ENCODE data around the gene C14orf93.
"Not testable (repeated sequence)": the region's sequence is repeated elsewhere in the genome, so short reads cannot be mapped to it uniquely, and the experiment has no call there.

- not testable (repeated sequence) for TF ChIP-seq POLR2A (IDR thresholded peaks at IDR 0.05; ENCODE audit: low read depth); EP300 (IDR thresholded peaks at IDR 0.05); POLR2AphosphoS5 (IDR thresholded peaks at IDR 0.05)
- TF ChIP-seq, protein P1, sequence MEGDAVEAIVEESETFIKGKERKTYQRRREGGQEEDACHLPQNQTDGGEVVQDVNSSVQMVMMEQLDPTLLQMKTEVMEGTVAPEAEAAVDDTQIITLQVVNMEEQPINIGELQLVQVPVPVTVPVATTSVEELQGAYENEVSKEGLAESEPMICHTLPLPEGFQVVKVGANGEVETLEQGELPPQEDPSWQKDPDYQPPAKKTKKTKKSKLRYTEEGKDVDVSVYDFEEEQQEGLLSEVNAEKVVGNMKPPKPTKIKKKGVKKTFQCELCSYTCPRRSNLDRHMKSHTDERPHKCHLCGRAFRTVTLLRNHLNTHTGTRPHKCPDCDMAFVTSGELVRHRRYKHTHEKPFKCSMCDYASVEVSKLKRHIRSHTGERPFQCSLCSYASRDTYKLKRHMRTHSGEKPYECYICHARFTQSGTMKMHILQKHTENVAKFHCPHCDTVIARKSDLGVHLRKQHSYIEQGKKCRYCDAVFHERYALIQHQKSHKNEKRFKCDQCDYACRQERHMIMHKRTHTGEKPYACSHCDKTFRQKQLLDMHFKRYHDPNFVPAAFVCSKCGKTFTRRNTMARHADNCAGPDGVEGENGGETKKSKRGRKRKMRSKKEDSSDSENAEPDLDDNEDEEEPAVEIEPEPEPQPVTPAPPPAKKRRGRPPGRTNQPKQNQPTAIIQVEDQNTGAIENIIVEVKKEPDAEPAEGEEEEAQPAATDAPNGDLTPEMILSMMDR (IDR thresholded peaks at IDR 0.05), result not testable (repeated sequence)
These were observed 5.7 kb downstream of the C14orf93 start for GRCh38 chr14:23004274-23004673.

Data from esophagus muscularis mucosa (tissue), 4 donors.